ENCODE results near the gene DLG2. TPM values are rescaled to one million over a fixed set of nuclear protein-coding genes. Genes with fewer than 3 reads are reported as not detected.
"Not testable (repeated sequence)": the region's sequence is repeated elsewhere in the genome, so short reads cannot be mapped to it uniquely, and the experiment has no call there.

DLG2 gene
- total RNA-seq, 1 donor from 2014 or later, result 0.26 TPM

DNA sequence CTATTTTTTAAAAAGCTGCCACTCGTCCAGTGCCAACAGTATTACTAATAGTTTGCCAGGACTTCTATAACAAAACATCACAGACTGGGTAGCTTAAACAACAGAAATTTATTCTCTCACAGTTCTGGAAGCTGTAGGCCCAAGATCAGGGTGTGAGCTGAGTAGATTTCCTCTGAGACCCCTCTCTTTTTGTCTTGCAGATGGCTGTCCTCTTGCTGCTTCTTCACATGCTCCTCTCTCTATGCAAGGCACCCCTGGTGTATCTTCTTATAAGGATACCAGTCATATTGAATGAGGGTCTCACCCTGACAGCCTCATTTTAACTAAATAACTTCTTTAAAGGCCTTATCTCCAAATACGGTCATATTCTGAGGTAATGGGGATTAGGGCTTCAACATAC is 390.9 kb downstream of the DLG2 start:
- no peak for DNase-seq (ENCODE audit: low read depth)
- no peaks in the 10 kb centered on the region for H3K36me3 ChIP-seq (ENCODE audit: control insufficient read depth, insufficient read depth, low read length)
- H3K27me3 ChIP-seq (ENCODE audit: control insufficient read depth, insufficient read depth, low read length), result no peaks in the 10 kb centered on the region
- TF ChIP-seq, protein P1, sequence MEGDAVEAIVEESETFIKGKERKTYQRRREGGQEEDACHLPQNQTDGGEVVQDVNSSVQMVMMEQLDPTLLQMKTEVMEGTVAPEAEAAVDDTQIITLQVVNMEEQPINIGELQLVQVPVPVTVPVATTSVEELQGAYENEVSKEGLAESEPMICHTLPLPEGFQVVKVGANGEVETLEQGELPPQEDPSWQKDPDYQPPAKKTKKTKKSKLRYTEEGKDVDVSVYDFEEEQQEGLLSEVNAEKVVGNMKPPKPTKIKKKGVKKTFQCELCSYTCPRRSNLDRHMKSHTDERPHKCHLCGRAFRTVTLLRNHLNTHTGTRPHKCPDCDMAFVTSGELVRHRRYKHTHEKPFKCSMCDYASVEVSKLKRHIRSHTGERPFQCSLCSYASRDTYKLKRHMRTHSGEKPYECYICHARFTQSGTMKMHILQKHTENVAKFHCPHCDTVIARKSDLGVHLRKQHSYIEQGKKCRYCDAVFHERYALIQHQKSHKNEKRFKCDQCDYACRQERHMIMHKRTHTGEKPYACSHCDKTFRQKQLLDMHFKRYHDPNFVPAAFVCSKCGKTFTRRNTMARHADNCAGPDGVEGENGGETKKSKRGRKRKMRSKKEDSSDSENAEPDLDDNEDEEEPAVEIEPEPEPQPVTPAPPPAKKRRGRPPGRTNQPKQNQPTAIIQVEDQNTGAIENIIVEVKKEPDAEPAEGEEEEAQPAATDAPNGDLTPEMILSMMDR (IDR thresholded peaks at IDR 0.05; ENCODE audit: insufficient read depth, low read length, severe bottlenecking), result no peak
- no peak overlapping the region for H3K4me3 ChIP-seq (ENCODE audit: low read depth, low read length)
- no peak for FAIRE-seq

DNA sequence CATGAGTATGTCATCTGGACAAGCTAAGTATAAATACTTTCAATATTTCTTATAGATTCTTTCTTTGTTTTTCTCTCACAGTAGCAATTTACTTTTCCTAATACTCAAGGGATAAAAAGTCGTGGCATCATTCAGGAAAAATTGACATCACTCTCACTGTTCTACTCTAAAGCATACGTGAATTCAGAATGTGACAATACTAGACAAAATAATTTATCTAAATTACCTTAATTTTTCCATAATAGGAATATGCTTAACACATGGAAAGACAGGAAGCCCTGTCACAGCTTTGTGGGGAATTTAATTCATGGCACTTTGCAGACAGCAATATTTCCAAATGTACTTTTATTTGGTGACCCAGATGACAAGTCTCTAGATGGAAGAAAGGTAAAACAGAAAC is 394.6 kb downstream of the DLG2 start:
- no peaks in the 10 kb centered on the region for H3K27me3 ChIP-seq (ENCODE audit: control insufficient read depth, insufficient read depth, low read length)
- no peak overlapping the region for H3K4me3 ChIP-seq (ENCODE audit: low read depth, low read length)
- TF ChIP-seq, protein P1 (IDR thresholded peaks at IDR 0.05; ENCODE audit: insufficient read depth, low read length, severe bottlenecking), result no peak
- no peaks in the 10 kb centered on the region for H3K36me3 ChIP-seq (ENCODE audit: control insufficient read depth, insufficient read depth, low read length)
- FAIRE-seq (no peak), DNase-seq (ENCODE audit: low read depth) (no peak)

DNA sequence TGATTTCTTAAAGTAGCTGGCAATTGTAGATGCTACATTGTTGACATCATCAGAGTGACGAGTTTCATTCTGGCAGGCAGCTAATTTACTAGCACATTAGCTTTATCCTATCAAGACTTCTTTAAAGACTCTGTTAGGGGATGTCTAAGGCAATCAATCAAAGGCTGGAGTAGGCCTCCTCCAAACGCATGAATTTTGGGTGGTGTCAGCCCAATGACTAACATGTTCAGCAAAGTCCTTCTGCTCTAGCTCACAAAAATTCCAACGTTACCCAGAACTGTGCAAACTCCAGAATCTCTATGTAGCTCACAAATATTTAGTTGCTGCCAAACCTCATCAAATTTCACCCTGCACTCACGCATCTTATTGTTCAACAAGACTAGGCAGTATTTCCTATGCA is 395.6 kb downstream of the DLG2 start:
- Histone ChIP-seq H3K4me3 (ENCODE audit: low read depth, low read length) (no peak overlapping the region), H3K36me3 (ENCODE audit: control insufficient read depth, insufficient read depth, low read length) (no peaks in the 10 kb centered on the region), H3K27me3 (ENCODE audit: control insufficient read depth, insufficient read depth, low read length) (no peaks in the 10 kb centered on the region)
- no peak for DNase-seq (ENCODE audit: low read depth)
- TF ChIP-seq, protein P1 (IDR thresholded peaks at IDR 0.05; ENCODE audit: insufficient read depth, low read length, severe bottlenecking), result no peak
- no peak for FAIRE-seq

DNA sequence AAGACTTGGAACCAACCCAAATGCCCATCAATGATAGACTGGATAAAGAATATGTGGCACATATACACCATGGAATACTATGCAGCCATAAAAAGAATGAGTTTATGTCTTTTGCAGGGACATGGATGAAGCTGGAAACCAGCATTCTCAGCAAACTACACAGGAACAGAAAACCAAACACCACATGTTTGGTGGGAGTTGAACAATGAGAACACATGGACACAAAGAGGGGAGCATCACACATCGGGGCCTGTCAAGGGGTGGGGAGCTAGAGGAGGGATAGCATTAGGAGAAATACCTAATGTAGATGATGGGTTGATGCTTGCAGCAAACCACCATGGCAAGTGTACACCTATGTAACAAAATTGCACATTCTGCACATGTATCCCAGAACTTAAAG is 397.4 kb downstream of the DLG2 start:
- not testable (repeated sequence) for FAIRE-seq; DNase-seq (ENCODE audit: low read depth); H3K36me3 ChIP-seq (ENCODE audit: control insufficient read depth, insufficient read depth, low read length); H3K4me3 ChIP-seq (ENCODE audit: low read depth, low read length); H3K27me3 ChIP-seq (ENCODE audit: control insufficient read depth, insufficient read depth, low read length)

DNA sequence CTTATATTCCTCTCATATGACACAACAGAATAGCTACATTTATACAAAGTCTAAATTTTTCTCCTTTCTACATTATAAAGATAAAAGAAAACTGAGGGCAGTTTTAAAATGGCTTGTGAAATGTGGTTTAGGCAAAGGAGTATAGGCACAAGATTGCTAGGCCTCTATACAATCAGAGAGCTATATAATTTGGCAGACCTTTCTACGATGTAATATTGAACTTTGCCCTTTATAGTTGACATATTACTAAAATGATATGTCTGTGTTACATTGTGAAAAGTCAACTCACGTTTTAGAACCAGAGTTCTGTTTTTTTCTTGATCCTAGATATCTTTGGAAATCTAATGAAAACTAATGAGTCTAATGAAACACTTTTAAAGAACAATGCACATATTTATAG is 430.2 kb downstream of the DLG2 start:
- Histone ChIP-seq H3K4me3 (ENCODE audit: low read depth, low read length) (no peak overlapping the region), H3K36me3 (ENCODE audit: control insufficient read depth, insufficient read depth, low read length) (no peaks in the 10 kb centered on the region), H3K27me3 (ENCODE audit: control insufficient read depth, insufficient read depth, low read length) (no peaks in the 10 kb centered on the region)
- TF ChIP-seq, protein P1 (IDR thresholded peaks at IDR 0.05; ENCODE audit: insufficient read depth, low read length, severe bottlenecking), result no peak
- FAIRE-seq (no peak), DNase-seq (ENCODE audit: low read depth) (no peak)

DNA sequence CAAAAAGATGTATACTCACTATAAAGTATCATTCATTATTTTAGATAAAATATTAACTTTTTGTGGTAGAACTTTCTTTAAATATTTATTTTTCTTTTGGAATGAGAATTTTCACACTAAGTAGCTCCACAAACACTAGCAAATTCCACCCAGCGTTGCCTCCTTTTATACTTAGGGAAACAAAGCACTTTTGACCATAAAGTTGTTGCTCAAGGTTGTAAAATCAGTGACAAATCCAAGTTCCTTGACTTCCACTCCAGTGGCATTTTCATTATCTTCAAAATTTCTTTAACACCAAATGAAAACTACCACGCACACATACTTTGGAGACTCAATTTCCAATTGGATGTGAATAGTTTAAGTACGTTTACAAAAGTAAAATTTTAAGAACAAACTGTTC is 431.2 kb downstream of the DLG2 start:
- TF ChIP-seq, protein P1 (IDR thresholded peaks at IDR 0.05; ENCODE audit: insufficient read depth, low read length, severe bottlenecking), result no peak
- H3K27me3 ChIP-seq (ENCODE audit: control insufficient read depth, insufficient read depth, low read length), result no peaks in the 10 kb centered on the region
- no peaks in the 10 kb centered on the region for H3K36me3 ChIP-seq (ENCODE audit: control insufficient read depth, insufficient read depth, low read length)
- no peak overlapping the region for H3K4me3 ChIP-seq (ENCODE audit: low read depth, low read length)
- no peak for DNase-seq (ENCODE audit: low read depth)
- FAIRE-seq, result no peak

All from bronchial epithelial cell (primary cell).